GM21360 (cell line): ENCODE results near the gene INAVA.
A peak's percentile ranks its signal among the peaks of the same experiment; 100 is the strongest.

Source experiments
- ATAC-seq: cut with Tn5 transposase; IDR thresholded peaks from one replicate; pipeline ENCODE4 v1.9.1; 2021; ENCODE audit warnings: mild to moderate bottlenecking, moderate library complexity; ENCODE audit not compliant: unreplicated experiment

INAVA gene

DNA sequence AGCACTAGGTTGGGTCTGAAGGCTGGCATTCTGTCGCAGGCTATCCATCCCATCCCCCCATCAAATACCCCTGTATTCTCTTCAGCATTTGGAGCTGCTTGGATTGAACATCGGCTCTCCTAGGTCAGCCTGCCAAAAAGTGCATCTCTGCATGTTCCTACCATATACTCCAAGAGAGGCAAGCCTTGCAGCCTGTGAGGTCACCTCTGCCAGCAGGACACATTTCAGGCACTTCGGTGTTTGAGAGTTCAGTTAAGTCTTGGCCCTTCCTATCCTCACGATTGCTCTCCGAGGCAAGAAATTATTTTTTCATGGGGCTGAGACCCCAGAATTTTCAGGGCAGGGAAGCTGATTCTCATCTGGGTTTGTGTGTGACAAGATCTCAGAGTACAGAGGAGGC is 19.3 kb upstream of the INAVA start:
- no peak for ATAC-seq

DNA sequence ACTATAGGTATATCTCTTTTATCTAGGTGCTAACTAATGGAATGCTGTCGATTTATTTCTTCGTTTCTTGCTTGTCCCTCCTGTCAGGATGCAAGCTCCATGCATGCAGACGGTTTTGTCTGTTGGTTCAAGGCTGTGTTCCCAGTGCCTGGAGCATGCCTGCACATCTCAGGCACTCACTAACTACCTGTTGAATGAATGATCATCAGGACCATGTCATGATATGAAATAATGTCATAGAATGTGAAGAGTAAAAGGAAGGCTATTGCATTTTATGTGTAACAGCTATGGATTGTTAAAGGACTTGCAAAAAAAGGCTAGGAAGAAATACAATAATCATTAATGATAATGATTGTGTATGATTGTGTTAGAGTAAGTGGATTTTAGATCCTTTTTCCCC is 17.7 kb upstream of the INAVA start:
- no peak for ATAC-seq

DNA sequence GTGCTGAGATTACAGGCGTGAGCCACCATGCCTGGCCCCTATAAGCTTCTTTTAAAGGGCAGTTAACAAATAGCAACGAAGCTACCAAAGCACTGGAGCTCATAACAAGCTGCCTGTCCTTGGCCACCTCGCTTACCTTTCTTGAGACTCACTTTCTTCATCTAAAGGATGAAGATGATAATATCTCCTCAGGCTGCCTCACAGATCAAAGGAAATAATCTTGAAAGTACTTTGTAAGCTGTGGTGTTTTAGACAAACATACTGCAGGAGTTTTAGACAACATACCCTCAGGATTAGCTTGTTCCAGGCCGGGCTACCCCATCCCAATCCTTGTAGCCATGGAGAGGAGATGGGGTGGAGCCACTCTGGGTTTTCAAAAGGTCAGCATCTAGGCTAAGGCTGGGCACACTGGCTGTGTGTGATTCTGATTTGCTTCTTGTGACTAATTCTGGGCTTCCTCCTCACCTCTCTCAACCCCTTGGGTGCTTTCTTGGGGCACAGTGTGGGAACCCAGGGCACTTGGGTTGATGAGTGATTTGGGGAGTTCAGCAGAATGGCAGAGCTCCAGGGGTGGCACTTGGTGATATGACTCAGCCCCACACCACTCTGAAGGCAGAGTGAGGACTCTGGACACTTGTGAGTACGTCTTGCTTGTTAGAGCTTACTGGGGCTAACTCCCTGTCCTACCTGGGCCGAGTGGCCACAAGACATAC is 16.7 kb upstream of the INAVA start:
- ATAC-seq = peak; percentile 77

DNA sequence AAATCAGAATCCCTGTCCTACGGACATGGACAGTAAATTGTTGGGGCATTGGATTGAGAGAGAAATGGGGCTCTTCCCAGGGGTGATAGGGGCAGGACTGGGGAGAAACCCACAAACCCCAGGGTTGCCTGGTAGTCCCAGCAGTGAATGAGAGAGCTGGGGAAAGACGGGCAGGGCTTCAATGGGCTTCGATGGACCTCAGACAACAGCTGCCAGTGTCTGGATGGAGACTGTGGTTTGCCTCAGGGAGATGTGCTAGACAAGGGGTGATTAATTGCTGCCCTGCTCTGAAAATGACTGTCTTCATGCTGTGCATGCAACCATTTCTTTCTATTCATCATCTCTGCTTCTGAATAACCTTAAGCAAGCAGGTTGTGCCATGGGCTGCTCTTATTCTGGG is 14.5 kb upstream of the INAVA start:
- no peak for ATAC-seq

DNA sequence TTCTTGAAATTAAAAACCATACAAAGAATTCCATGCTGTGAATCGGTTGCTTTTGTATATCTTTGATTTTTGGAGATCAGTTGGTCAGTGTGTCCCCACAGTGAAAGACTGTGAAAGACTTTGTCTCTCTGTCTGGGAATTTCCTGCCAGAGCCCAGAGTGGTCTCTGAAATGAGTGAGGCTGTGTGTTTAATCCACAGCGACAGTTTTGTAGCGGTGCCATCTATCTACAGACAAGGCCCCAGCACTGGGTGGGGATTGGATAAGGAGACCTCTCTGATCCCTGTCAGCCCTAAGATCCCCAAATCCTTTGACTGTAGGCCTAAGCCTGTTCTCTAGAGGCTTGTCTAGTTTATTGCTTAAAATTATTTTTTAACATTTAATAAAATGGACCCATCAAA is 11.6 kb upstream of the INAVA start:
- ATAC-seq = no peak

DNA sequence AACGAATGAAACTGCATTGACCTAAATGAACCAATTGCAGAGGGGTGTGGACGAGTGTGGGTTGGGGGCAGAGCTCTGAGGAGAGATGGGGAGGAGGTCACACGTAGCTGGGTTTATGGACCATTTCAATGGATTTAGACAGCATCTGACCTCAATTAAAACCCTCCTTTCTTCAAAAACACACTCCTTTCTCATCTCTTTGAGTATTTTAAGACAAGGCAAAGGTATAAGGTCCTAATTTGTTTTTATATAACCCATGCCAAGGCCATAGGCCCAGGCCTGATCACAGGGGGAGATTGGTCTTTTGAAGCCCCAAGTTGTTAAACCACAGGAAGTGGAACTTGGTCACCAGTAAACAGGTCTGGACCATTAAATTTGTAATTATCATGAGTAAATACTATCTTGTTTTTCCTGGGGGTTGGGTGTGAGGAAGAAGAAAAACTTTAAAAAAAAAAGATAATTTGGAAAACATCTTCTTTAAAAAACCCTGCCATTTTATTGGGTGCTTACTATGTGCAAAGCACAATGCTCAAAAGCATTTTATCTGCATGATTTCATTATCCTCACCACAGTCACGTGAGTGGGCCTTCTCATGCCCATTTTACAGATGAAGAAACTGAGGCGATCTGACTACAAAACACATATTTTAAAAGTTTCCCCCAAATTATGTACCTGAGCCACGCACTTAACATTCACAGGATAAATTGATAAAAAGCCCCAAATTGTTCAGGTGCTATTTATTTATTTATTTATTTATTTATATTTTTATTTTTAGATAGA is 8.9 kb upstream of the INAVA start:
- ATAC-seq = no peak

DNA sequence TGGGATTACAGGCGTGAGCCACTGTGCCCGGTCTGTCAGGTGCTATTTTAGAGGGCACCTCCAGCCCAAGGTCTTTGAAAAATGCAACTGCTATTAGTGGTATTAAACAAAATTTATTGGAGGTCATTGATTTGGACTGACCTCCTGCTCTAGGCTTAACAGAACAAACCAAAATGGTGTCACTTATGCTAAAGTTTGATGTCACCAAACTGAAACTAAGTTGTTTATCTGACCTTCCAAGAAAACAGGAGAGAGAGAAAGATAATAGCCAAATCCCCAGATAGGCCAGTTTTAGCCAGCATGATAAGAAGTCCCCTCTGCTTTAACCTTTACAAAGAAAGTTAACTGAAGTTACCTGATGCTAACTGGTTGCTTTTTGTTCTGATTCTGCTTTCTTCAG is 8.1 kb upstream of the INAVA start:
- no peak for ATAC-seq

DNA sequence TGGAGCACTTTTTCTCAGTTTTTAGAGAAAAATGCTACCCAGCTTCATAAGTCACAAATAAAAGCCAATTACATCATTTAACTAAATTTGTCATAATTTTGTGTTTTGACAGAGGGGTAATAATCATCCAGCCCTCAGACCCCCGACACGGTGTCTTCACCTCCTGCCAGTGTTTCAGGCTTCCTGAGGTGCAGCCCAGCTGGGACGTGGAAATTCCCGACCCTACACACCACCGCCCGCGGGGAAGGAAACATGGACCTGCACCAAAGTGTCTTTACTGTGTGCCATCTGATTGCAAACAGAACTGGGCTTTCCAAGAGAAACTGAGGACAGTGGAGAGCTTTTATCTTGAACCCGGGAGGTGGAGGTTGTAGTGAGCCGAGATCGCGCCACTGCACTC is 7.7 kb upstream of the INAVA start:
- no peak for ATAC-seq

DNA sequence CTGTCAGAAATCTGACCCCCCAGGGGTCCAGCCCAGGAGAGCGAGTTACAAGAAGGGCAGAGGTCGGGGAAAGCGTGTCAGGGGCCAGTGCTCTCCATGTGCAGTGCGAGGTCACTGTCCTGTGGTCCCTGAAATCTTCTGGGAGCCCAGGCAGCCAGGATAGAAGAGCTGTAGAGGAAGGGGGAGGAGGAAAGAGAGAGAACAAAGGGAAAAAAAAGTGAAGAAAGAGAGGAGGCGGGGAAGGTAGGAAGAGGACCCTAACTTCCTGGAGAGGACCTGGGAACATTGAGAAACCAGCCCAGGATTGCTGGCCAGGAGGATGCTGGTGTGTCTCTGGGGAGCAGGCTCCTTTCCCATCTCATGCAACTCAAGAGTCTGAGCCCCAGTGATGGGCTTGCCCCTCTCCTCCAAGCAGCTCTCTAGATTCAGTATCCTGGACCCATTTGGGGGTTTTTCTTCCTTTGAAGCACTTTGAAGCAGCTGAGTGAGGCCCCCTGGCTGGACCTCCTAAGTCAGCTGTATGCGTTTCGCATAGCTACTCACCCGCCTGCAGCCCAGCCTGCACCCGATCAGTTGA is 6.8 kb upstream of the INAVA start:
- ATAC-seq = no peak

DNA sequence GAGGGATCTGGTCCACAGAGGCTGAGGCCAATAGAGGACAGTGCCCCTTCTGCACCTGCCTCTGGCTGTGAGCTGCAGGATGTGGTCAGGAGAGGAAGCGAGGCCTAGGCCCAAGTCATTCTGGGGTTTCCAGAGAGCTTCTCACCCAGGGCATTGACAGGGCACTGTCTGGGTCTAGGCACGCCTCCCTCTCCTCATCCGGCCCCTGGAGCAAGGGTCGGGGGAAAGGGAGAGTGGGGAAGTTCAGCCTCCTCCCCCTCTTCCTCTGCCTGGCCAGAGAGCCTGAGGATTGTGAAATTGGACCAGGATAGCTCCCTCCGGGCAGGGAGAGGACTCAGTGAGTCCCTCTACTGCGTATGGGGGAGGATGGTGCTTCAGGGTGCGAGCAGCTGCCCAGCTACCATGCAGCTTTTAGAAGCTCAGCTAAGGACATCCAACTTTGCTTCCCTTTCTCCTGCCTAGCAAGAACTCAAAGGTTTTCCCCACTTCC is 6.3 kb upstream of the INAVA start:
- peak; percentile 86 for ATAC-seq

DNA sequence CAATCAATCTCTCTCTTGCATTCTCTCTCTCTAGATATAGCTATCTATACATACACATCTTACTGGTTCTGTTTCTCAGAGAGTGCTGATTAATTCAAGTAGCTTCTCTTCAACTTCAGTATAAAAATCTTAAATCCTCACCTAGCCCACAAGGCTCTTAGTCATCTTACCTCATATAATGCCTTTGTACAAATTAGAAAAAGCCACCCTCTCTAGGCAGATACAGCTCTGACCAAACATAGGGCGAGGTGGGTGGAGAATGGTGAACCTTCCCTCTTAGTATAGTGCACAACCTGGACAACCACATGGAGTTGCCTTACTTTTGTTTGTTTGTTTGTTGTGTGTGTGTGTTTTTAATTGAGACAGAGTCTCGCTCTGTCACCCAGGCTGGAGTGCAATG is 5.1 kb upstream of the INAVA start:
- no peak for ATAC-seq

DNA sequence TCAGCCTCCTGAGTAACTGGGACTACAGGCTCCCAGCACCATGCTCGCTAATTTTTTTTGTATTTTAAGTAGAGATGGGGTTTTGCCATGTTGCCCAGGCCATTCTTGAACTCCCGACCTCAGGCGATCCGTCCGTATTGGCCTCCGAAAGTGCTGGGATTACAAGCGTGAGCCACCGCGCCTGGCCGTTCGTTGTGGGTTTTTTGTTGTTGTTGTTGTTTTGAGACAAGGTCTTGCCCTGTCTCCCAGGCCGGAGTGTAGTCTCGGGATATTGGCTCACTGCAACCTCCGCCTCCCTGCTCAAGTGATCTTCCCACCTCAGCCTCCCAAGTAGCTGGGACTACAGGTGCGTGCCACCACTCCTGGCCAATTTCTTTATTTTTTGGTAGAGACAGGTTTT is 4.7 kb upstream of the INAVA start:
- ATAC-seq = no peak

DNA sequence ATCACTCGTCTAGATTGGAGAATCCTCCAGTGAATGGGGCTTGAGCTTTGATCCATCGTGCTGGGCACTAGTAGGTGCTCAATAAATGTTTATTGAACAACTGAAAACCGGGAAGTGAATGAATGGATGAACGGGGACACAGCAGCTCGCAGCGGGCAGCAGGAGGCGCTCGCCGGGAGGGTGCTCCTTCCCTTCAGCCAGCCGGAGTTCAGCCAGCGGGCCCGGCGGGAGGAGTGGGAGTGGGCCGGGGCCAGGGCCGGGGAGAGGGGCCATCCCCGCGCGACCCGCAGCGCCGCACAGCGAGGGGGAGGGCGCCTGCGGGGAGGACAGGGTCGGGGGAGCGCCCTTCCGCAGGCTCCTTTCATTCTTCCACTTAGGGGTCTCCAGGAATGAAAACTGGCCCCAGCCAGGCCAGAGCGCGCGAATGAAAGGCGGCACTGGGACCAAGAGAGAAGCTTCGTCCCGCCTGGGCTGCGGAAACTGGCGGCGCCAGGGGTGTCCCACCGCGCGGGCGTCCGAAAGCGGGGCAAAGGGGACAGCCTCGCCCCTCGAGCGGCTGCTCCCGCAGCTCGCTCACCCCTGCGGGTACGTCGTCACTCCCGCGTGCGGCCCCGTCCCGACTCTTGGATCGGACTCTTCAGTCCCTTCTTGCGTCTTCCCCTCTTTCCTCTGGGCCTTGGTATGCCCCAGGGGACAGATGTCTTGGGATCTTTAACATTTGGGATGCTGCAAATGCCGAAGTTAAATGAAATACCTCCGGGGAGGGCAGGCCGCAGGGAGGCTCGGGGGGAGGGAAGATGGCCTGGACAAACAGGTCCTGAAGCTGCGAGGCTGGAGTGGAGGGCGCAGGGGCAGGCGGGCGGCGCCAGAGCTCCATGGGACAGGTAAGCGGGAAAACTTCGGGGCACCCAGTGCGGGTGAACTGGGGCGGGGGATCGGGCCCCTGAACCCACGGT is 3.6 kb upstream of the INAVA start:
- ATAC-seq = no peak

DNA sequence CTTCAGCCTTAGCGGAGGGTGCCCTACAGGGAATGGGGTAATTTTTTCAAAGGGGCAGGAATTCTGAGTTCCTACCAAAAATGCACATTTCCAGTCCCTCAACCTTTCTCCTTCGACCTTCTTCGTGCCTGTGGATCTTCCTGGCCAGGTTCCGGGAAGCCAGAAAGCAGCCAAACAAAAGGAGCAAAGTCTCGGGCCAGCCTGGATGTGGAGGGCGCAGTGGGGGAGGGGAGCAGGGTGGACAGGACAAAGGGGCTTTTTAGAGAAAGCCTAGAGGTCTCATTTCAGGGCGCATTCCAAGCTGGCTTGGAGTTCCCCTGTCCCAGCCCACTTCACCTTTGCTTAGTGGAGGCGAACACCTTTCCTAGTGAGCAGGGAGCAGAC is 2.9 kb upstream of the INAVA start:
- ATAC-seq = no peak

DNA sequence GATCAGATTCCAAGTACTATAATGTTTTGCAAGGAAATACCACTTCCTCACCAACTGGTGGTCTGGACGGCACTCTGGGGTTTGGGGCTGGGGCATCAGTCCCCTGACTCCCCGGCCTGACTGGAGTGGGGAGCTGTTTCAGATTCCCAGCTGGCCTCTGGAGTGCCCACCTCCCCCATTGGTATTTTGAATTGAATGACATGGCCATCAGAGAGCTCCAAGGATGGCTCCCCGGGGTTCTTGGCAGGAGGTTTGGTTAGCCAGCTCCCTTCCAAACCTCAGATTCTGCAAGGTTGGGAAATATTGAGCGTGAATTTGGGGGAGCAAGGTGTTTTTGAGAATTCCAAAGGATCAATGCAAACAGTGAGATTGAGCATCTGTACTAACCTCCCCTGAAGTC is 2.2 kb upstream of the INAVA start:
- no peak for ATAC-seq

DNA sequence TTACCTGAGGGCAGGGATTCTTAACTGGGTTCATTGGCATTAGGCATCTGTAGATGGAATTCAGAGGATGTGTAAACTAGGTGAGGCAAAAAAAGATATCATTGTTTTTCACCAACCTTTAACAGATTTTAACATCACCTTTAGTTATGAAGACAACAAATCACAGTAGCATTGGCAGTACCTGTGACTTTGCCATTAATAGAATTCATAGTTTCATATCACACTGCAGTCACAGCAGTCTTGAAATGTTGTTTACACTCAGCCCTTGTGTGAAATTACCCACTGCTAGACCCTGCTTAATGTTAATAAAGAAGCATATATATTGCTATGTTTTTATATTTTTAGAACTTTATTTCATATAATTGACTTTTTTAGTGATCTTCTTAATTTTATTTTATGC is 1.7 kb upstream of the INAVA start:
- ATAC-seq = no peak

DNA sequence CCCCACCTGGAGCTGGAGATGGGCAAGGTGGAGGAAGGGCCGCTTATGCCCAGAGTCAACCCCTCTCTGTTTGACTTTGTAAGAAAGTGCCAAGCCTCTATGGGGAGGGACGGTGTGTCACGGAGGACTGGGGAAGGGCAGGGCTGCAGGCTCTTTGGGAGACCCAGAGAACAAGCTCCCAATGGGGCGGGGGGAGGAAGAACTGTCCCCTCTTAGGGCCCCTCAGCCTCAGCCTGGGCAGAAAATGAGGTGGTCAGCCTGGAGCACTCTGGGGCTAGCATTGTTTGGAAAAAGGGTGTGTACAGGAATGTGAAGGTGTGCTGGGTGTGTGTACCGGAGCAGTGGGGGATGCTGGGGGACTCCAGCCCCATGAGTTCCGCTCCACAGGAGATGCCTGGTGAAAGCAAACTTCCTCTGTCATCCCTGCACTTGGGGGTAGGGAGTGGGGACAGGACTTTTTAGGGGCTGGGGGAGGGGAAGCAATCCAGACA is 1.2 kb upstream of the INAVA start:
- ATAC-seq = no peak

DNA sequence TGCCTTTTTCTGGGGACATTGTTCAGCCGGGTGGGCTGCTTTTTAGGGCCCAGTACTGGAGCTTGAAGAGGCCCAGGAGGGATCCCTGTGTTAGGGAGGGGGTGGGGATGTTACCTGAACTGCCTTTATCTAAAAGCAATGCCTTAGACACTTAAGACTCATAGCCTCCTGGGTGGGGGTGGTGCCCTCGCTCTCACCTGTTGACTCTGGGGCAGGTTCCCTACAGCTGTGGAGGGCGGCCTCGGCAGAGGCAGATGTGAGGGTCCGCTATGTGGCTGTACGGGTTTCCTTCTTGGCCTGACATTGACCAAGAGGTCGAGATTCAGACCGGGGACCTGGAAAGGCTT is 716 bp downstream of the INAVA start:
- ATAC-seq = no peak

DNA sequence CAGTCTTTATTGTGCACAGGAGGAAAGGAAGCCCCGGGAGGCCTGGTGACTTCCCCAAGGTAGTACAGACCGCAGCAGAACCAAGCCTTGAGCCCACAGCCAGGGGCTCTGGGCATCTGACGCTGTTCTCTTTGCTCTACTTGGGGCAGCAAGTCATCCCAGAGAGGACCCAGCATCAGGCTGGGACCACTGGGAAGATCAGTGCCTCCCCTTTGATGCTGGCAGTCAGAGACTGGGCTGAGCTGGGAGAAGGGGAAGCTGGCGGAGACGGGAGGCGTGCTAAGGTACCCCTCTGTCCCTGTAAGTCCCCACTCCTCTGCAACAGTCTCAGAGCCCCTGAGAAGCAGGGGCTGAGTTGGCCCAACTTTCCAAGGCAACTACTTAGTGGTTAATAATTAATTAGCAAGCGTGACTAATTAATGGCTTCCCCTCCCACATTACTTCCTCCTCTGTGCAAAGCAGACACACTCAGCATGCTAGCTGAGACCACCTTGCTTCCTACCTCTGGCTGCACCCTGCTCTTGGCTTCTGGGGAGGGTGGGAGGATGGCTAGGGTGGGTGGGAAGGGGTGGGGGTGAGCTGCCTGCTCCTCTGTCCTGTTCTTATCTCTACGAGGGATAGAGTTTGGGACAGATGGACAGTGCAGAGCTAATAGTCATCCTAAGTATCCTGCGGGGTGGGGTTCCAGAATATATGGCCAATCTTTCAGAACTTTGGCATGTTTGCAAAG is 1.3 kb downstream of the INAVA start:
- ATAC-seq = no peak

DNA sequence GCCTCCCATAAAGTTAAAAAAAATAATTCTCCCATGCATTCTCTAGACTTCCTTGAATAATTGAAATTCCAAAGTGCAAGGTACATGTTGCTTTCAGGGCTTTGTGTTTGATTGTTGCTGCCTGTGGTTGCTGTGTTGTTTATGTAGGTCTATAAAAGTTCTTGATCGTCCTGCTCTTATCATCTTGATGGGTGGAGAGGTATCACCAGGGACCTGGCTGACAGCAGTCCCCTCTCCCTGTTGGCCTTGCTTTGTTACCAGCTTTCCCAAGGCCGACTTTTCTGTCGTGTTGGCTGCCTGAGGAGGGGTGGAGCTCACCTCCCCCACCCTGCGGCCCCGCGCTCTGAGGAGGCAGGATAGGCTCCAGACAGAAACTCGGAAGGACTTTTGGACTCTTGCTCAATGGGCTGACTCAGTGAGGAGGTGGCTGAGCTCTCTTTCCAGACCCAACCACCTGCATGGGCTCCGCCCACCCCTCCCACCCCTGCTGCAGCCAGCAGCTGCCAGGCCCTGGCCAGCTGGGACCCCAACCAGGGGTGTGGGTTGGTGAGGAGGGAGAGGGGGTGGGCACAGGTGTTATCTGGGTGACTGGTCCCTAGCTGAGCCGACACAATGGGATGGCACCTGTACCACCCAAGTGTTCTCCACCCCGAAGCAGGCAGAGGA is 2.0 kb downstream of the INAVA start:
- no peak for ATAC-seq
